Testis (tissue), 2 donors: Measurements from ENCODE around the gene FMNL2.

Source experiments
- CTCF ChIP-seq, 3 experiments: fragments of 450-650 bp in 2 of 3; fragments of 200-600 bp in 1 of 3; sonication (generic) in 1 of 3; IDR thresholded peaks; one replicate each; pipeline ENCODE4 v1.5.1; 2016 to 2019; ENCODE audit warnings: antibody characterized with exemption in 3 of 3, mild to moderate bottlenecking in 2 of 3, moderate library complexity in 1 of 3
- POLR2A ChIP-seq: fragments of 450-650 bp; IDR thresholded peaks from one replicate; pipeline ENCODE4 v1.6.1; 2017; ENCODE audit warnings: antibody characterized with exemption, mild to moderate bottlenecking, moderate library complexity

- TF ChIP-seq POLR2A = no peak
- no peak for TF ChIP-seq CTCF (IDR thresholded peaks at IDR 0.05)
Observed at GRCh38 chr2:152505495-152505906, 170.5 kb downstream of the FMNL2 start.
